ENCODE measurements around the gene CCR1.

Gene CCR1

GRCh38 chr3:46186471-46187340 lies 21.4 kb downstream of the CCR1 start:
- H3K4me1 ChIP-seq (ENCODE audit: insufficient read depth, poor library complexity, severe bottlenecking) = peaks cover 6% of the 10 kb centered on the region
- no peak for ATAC-seq (ENCODE audit: low read depth)

GRCh38 chr3:46184469-46184868 lies 23.6 kb downstream of the CCR1 start:
- Histone ChIP-seq H3K4me3 (ENCODE audit: severe bottlenecking) (no peak overlapping the region), H3K36me3 (ENCODE audit: low read depth) (no peaks in the 10 kb centered on the region; the same call in 1 of the 2 replicates), H3K27ac (ENCODE audit: poor library complexity, severe bottlenecking) (peak overlapping the region; percentile 47), H3K27me3 (ENCODE audit: insufficient read depth, poor library complexity, severe bottlenecking) (no peaks in the 10 kb centered on the region), H3K9me3 (ENCODE audit: severe bottlenecking) (no peaks in the 10 kb centered on the region), H3K4me1 (ENCODE audit: insufficient read depth, poor library complexity, severe bottlenecking) (peaks cover 9% of the 10 kb centered on the region)
- TF ChIP-seq CTCF (IDR thresholded peaks at IDR 0.05; ENCODE audit: poor library complexity, severe bottlenecking) = no peak
- ATAC-seq (ENCODE audit: low read depth) (peak; percentile 90), DNase-seq (ENCODE audit: low spot score) (no peak)

More at GRCh38 chr3:46186471-46187340, 21.4 kb downstream of the CCR1 start:
- no peak overlapping the region for H3K27ac ChIP-seq (ENCODE audit: poor library complexity, severe bottlenecking)
- no peak overlapping the region for H3K4me3 ChIP-seq (ENCODE audit: severe bottlenecking)
- no peaks in the 10 kb centered on the region; the same call in 1 of the 2 replicates for H3K36me3 ChIP-seq (ENCODE audit: low read depth)
- no peaks in the 10 kb centered on the region for H3K27me3 ChIP-seq (ENCODE audit: insufficient read depth, poor library complexity, severe bottlenecking)
- H3K9me3 ChIP-seq (ENCODE audit: severe bottlenecking) = no peaks in the 10 kb centered on the region
- TF ChIP-seq CTCF (IDR thresholded peaks at IDR 0.05; ENCODE audit: poor library complexity, severe bottlenecking) = no peak
- no peak for DNase-seq (ENCODE audit: low spot score)

- H3K4me3 ChIP-seq (ENCODE audit: severe bottlenecking) = no peak overlapping the region
- H3K27me3 ChIP-seq (ENCODE audit: insufficient read depth, poor library complexity, severe bottlenecking) = no peaks in the 10 kb centered on the region
- no peak for DNase-seq (ENCODE audit: low spot score)
- no peak for ATAC-seq (ENCODE audit: low read depth)
- no peak for TF ChIP-seq CTCF (IDR thresholded peaks at IDR 0.05; ENCODE audit: poor library complexity, severe bottlenecking)
- H3K27ac ChIP-seq (ENCODE audit: poor library complexity, severe bottlenecking) = no peak overlapping the region
- no peaks in the 10 kb centered on the region for H3K9me3 ChIP-seq (ENCODE audit: severe bottlenecking)
- peaks cover 9% of the 10 kb centered on the region for H3K4me1 ChIP-seq (ENCODE audit: insufficient read depth, poor library complexity, severe bottlenecking)
- no peaks in the 10 kb centered on the region; the same call in 1 of the 2 replicates for H3K36me3 ChIP-seq (ENCODE audit: low read depth)
These were observed 24.8 kb downstream of the CCR1 start for GRCh38 chr3:46183330-46183729.

- ATAC-seq (ENCODE audit: low read depth) (no peak), DNase-seq (ENCODE audit: low spot score) (no peak)
- H3K4me3 ChIP-seq (ENCODE audit: severe bottlenecking) = no peak overlapping the region
- no peak overlapping the region for H3K27ac ChIP-seq (ENCODE audit: poor library complexity, severe bottlenecking)
- TF ChIP-seq CTCF (IDR thresholded peaks at IDR 0.05; ENCODE audit: poor library complexity, severe bottlenecking) = no peak
- H3K36me3 ChIP-seq (ENCODE audit: low read depth) = no peaks in the 10 kb centered on the region
- no peaks in the 10 kb centered on the region for H3K27me3 ChIP-seq (ENCODE audit: insufficient read depth, poor library complexity, severe bottlenecking)
- H3K9me3 ChIP-seq (ENCODE audit: severe bottlenecking) = peaks cover 2% of the 10 kb centered on the region
- peaks cover 4% of the 10 kb centered on the region for H3K4me1 ChIP-seq (ENCODE audit: insufficient read depth, poor library complexity, severe bottlenecking)
These were observed 39.3 kb downstream of the CCR1 start for GRCh38 chr3:46168583-46169345.

Measured in RWPE2 (cell line).